SK-N-SH treated with all-trans-retinoic acid at 6 μM for 48 hours (cell line): Measurements from ENCODE around the gene HHIPL1.

Experiments used
- ATAC-seq: fragments of 200-7000 bp; cut with Tn5 transposase; 3 replicates; pipeline ENCODE4 v1.9.1; 2020; ENCODE audit warnings: mild to moderate bottlenecking, moderate library complexity
- ARNTL ChIP-seq: fragments of 450-650 bp; formaldehyde crosslinking; IDR thresholded peaks from 2 replicates; pipeline ENCODE4 v1.5.0; 2020; ENCODE audit warnings: low read depth, mild to moderate bottlenecking, moderate library complexity, borderline replicate concordance
- BACH2 ChIP-seq: fragments of 250-450 bp; sonication (Bioruptor Pico); IDR thresholded peaks from 2 replicates; pipeline ENCODE4 v1.9.0; 2021; ENCODE audit warnings: mild to moderate bottlenecking, borderline replicate concordance
- CREB5 ChIP-seq: fragments of 250-450 bp; sonication (Bioruptor Pico); IDR thresholded peaks from 2 replicates; pipeline ENCODE4 v1.5.1; 2020; ENCODE audit warnings: low read depth, mild to moderate bottlenecking, moderate library complexity
- CSDC2 ChIP-seq: fragments of 250-450 bp; sonication (Bioruptor Pico); IDR thresholded peaks from 2 replicates; pipeline ENCODE4 v1.5.0; 2020; ENCODE audit warnings: mild to moderate bottlenecking, moderate library complexity
- CSRNP3 ChIP-seq: fragments of 250-450 bp; sonication (Bioruptor Pico); IDR thresholded peaks from 2 replicates; pipeline ENCODE4 v1.5.1; 2021; ENCODE audit warnings: mild to moderate bottlenecking, moderate library complexity
- ESRRG ChIP-seq: fragments of 250-450 bp; sonication (Bioruptor Pico); IDR thresholded peaks from 2 replicates; pipeline ENCODE4 v1.6.1; 2021; ENCODE audit warnings: mild to moderate bottlenecking
- GLIS3 ChIP-seq: fragments of 250-450 bp; sonication (Bioruptor Pico); IDR thresholded peaks from 2 replicates; pipeline ENCODE4 v1.5.0; 2020; ENCODE audit warnings: mild to moderate bottlenecking, moderate library complexity
- ISL1 ChIP-seq: fragments of 250-450 bp; sonication (Bioruptor Pico); IDR thresholded peaks from 2 replicates; pipeline ENCODE4 v2.1.2; 2022; ENCODE audit warnings: mild to moderate bottlenecking, moderate library complexity
- OSR1 ChIP-seq: fragments of 250-450 bp; sonication (Bioruptor Pico); IDR thresholded peaks from 2 replicates; pipeline ENCODE4 v1.8.0; 2022; ENCODE audit warnings: moderate library complexity, mild to moderate bottlenecking, inconsistent platforms
- PATZ1 ChIP-seq: fragments of 250-450 bp; sonication (Bioruptor Pico); IDR thresholded peaks from 2 replicates; pipeline ENCODE4 v1.8.0; 2020; ENCODE audit warnings: mild to moderate bottlenecking, moderate library complexity, borderline replicate concordance
- POU6F1 ChIP-seq: fragments of 250-450 bp; sonication (Bioruptor Pico); IDR thresholded peaks from 2 replicates; pipeline ENCODE4 v1.8.0; 2021; ENCODE audit warnings: low read depth, mild to moderate bottlenecking, moderate library complexity, borderline replicate concordance
- PPARA ChIP-seq: fragments of 250-450 bp; sonication (Bioruptor Pico); IDR thresholded peaks from 2 replicates; pipeline ENCODE4 v1.5.0; 2020; ENCODE audit warnings: mild to moderate bottlenecking, borderline replicate concordance
- RARB ChIP-seq: fragments of 250-450 bp; sonication (Bioruptor Pico); IDR thresholded peaks from 2 replicates; pipeline ENCODE4 v1.8.0; 2021; ENCODE audit warnings: mild to moderate bottlenecking, moderate library complexity
- TCF4 ChIP-seq: fragments of 250-450 bp; sonication (Bioruptor Pico); IDR thresholded peaks from 2 replicates; pipeline ENCODE4 v1.8.0; 2021; ENCODE audit warnings: mild to moderate bottlenecking, moderate library complexity, borderline replicate concordance
- TOX ChIP-seq: fragments of 250-450 bp; sonication (Bioruptor Pico); IDR thresholded peaks from 2 replicates; pipeline ENCODE4 v1.8.0; 2021; ENCODE audit warnings: mild to moderate bottlenecking, moderate library complexity, borderline replicate concordance
- TSHZ2 ChIP-seq: fragments of 250-450 bp; sonication (Bioruptor Pico); IDR thresholded peaks from 2 replicates; pipeline ENCODE4 v1.5.0; 2020; ENCODE audit warnings: mild to moderate bottlenecking, moderate library complexity
- ZC3H10 ChIP-seq: fragments of 250-450 bp; sonication (Bioruptor Pico); IDR thresholded peaks from 2 replicates; pipeline ENCODE4 v1.5.1; 2021; ENCODE audit warnings: mild to moderate bottlenecking, moderate library complexity
- ZFP3 ChIP-seq: fragments of 250-450 bp; sonication (Bioruptor Pico); IDR thresholded peaks from 2 replicates; pipeline ENCODE4 v1.5.0; 2020; ENCODE audit warnings: mild to moderate bottlenecking, moderate library complexity
- ZFP30 ChIP-seq: fragments of 450-650 bp; formaldehyde crosslinking; IDR thresholded peaks from 2 replicates; pipeline ENCODE4 v1.5.0; 2022; ENCODE audit warnings: mild to moderate bottlenecking, moderate library complexity
- ZNF565 ChIP-seq: fragments of 450-650 bp; formaldehyde crosslinking; conservative IDR thresholded peaks from 2 replicates; pipeline ENCODE4 v1.5.0; 2020; ENCODE audit warnings: low read depth, mild to moderate bottlenecking, moderate library complexity
- ZNF70 ChIP-seq: fragments of 450-650 bp; formaldehyde crosslinking; IDR thresholded peaks from 2 replicates; pipeline ENCODE4 v1.5.0; 2020; ENCODE audit warnings: mild to moderate bottlenecking, moderate library complexity
- ZNF8 ChIP-seq: fragments of 450-650 bp; formaldehyde crosslinking; IDR thresholded peaks from 2 replicates; pipeline ENCODE4 v1.5.0; 2020; ENCODE audit warnings: mild to moderate bottlenecking, moderate library complexity

HHIPL1 gene

GRCh38 chr14:99693918-99694317 lies 49.0 kb downstream of the HHIPL1 start:
- no peak for TF ChIP-seq CSRNP3
- no peak for TF ChIP-seq TCF4 (CRISPR knock-in tag)
- TF ChIP-seq CSDC2 (CRISPR knock-in tag), result no peak
- no peak for TF ChIP-seq ZNF70
- no peak for TF ChIP-seq RARB (CRISPR knock-in tag)
- no peak for TF ChIP-seq OSR1 (CRISPR knock-in tag)

GRCh38 chr14:99696929-99697328 lies 52.0 kb downstream of the HHIPL1 start:
- no peak for ATAC-seq
- TF ChIP-seq BACH2 (CRISPR knock-in tag), result no peak
- TF ChIP-seq ZNF565 (CRISPR knock-in tag), result no peak
- TF ChIP-seq GLIS3 (CRISPR knock-in tag), result no peak
- TF ChIP-seq ZNF70, result no peak
- no peak for TF ChIP-seq TOX (CRISPR knock-in tag)
- no peak for TF ChIP-seq ARNTL (CRISPR knock-in tag)
- no peak for TF ChIP-seq CSRNP3

More at GRCh38 chr14:99693918-99694317, 49.0 kb downstream of the HHIPL1 start:
- no peak for ATAC-seq

GRCh38 chr14:99698236-99698635 lies 53.3 kb downstream of the HHIPL1 start:
- no peak for TF ChIP-seq ZNF8 (CRISPR knock-in tag)

GRCh38 chr14:99698642-99699041 lies 53.7 kb downstream of the HHIPL1 start:
- TF ChIP-seq POU6F1 (no peak), TOX (CRISPR knock-in tag) (no peak), PATZ1 (CRISPR knock-in tag) (no peak), CSDC2 (CRISPR knock-in tag) (no peak), ARNTL (CRISPR knock-in tag) (no peak), ZC3H10 (no peak), ZNF70 (no peak), ISL1 (CRISPR knock-in tag) (no peak), ZNF565 (CRISPR knock-in tag) (no peak), ZNF8 (CRISPR knock-in tag) (no peak), TCF4 (CRISPR knock-in tag) (no peak), RARB (CRISPR knock-in tag) (no peak)
- ATAC-seq, result no peak

More at GRCh38 chr14:99698236-99698635, 53.3 kb downstream of the HHIPL1 start:
- no peak for ATAC-seq

- no peak for ATAC-seq
- TF ChIP-seq ZNF70 (no peak), ZFP30 (CRISPR knock-in tag) (no peak), GLIS3 (CRISPR knock-in tag) (no peak), ISL1 (CRISPR knock-in tag) (no peak), CSDC2 (CRISPR knock-in tag) (no peak), PPARA (CRISPR knock-in tag) (no peak), ZNF8 (CRISPR knock-in tag) (no peak), ZFP3 (CRISPR knock-in tag) (no peak), ARNTL (CRISPR knock-in tag) (no peak), TCF4 (CRISPR knock-in tag) (no peak), ZC3H10 (no peak), ESRRG (CRISPR knock-in tag) (no peak), CREB5 (CRISPR knock-in tag) (no peak), OSR1 (CRISPR knock-in tag) (no peak), TSHZ2 (no peak)
Measured at GRCh38 chr14:99699085-99699760, 54.3 kb downstream of the HHIPL1 start.
